ENCODE results near the gene MAGEA9.
"Not testable (repeated sequence)": the region's sequence is repeated elsewhere in the genome, so short reads cannot be mapped to it uniquely, and the experiment has no call there.

DNA sequence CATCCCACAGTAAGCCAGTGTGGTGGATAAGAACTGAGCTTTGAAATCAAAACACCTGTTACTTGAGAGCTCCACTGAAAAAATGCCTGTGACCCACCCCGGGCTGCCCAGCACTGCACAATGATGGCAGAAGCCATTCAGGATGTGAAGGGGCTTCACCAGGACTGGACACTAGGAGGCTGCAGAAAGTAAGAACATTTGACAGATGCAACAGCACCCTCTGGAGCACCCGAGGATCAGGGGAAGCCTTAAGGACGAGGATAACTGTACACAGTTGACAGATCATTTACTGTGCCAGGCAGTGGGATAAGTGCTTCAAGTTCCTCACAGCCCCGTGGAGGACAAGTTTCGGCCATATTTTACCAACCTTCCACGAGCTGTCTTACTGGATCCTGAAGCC is 39.5 kb upstream of the MAGEA9 start:
- TF ChIP-seq, protein P1, sequence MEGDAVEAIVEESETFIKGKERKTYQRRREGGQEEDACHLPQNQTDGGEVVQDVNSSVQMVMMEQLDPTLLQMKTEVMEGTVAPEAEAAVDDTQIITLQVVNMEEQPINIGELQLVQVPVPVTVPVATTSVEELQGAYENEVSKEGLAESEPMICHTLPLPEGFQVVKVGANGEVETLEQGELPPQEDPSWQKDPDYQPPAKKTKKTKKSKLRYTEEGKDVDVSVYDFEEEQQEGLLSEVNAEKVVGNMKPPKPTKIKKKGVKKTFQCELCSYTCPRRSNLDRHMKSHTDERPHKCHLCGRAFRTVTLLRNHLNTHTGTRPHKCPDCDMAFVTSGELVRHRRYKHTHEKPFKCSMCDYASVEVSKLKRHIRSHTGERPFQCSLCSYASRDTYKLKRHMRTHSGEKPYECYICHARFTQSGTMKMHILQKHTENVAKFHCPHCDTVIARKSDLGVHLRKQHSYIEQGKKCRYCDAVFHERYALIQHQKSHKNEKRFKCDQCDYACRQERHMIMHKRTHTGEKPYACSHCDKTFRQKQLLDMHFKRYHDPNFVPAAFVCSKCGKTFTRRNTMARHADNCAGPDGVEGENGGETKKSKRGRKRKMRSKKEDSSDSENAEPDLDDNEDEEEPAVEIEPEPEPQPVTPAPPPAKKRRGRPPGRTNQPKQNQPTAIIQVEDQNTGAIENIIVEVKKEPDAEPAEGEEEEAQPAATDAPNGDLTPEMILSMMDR (conservative IDR thresholded peaks at IDR 0.05 in 1 of 2, IDR thresholded peaks at IDR 0.05 in 1 of 2; ENCODE audit: extremely low read depth in 1 of 2, insufficient read depth in 1 of 2, low read depth in 1 of 2, low read length in 2 of 2), result not testable (repeated sequence)
- not testable (repeated sequence) for TF ChIP-seq EZH2 (IDR thresholded peaks at IDR 0.05; ENCODE audit: borderline replicate concordance, low read length)

All from mammary epithelial cell (primary cell).